Neural cell (in vitro differentiated cells): ENCODE results near the gene RSU1. TPM values are rescaled to one million over a fixed set of nuclear protein-coding genes. Genes with fewer than 3 reads are reported as not detected.

Experiments used
- H2AFZ ChIP-seq: fragments of 200-600, 300-800 bp; sonication (generic), shearing (Covaris generic); 2 replicates; pipeline ENCODE4 v1.6.0; 2014; ENCODE audit warnings: low read depth, mild to moderate bottlenecking, antibody characterized with exemption, low read length, moderate library complexity
- H3F3A ChIP-seq: fragments of 200-600 bp; shearing (Covaris generic); 2 replicates; pipeline ENCODE4 v1.6.1; 2016; ENCODE audit warnings: mild to moderate bottlenecking, moderate library complexity, mixed read lengths, antibody characterized with exemption, low read length; ENCODE audit not compliant: insufficient read depth, poor library complexity, severe bottlenecking
- H3K27ac ChIP-seq: fragments of 200-600, 300-800 bp; sonication (generic), shearing (Covaris generic); 2 replicates; pipeline ENCODE4 v1.5.1; 2014; ENCODE audit warnings: mild to moderate bottlenecking, low read length, moderate library complexity
- H3K27me3 ChIP-seq: fragments of 300-800, 200-600 bp; sonication (generic), shearing (Covaris generic); 2 replicates; pipeline ENCODE4 v1.6.0; 2014; ENCODE audit warnings: mild to moderate bottlenecking, low read depth, low read length, moderate library complexity; ENCODE audit not compliant: insufficient read depth
- H3K36me3 ChIP-seq: fragments of 300-800, 200-600 bp; sonication (generic), shearing (Covaris generic); 2 replicates; pipeline ENCODE4 v1.5.1; 2014; ENCODE audit warnings: mild to moderate bottlenecking, antibody characterized with exemption, low read length, moderate library complexity; ENCODE audit not compliant: insufficient read depth
- H3K4me2 ChIP-seq: fragments of 300-800, 200-600 bp; sonication (generic), shearing (Covaris generic); 2 replicates; pipeline ENCODE4 v1.6.0; 2014; ENCODE audit warnings: mild to moderate bottlenecking, low read length
- H3K4me3 ChIP-seq: fragments of 300-800, 200-600 bp; sonication (generic), shearing (Covaris generic); 2 replicates; pipeline ENCODE4 v1.5.1; 2014; ENCODE audit warnings: mild to moderate bottlenecking, low read length, moderate library complexity
- H3K79me2 ChIP-seq: fragments of 200-600 bp; shearing (Covaris generic); replicated peaks from 2 replicates; pipeline ENCODE4 v1.6.0; 2014; ENCODE audit warnings: mild to moderate bottlenecking, low read length, moderate library complexity; ENCODE audit not compliant: insufficient read depth
- H3K9ac ChIP-seq: fragments of 300-800, 200-600 bp; sonication (generic), shearing (Covaris generic); 2 replicates; pipeline ENCODE4 v1.6.1; 2016; ENCODE audit warnings: mild to moderate bottlenecking, low read length, mixed read lengths
- H3K9me2 ChIP-seq: fragments of 200-600 bp; shearing (Covaris generic); 2 replicates; pipeline ENCODE4 v1.6.1; 2016; ENCODE audit warnings: mild to moderate bottlenecking, low read length, mixed read lengths; ENCODE audit not compliant: insufficient read depth
- H3K9me3 ChIP-seq: fragments of 200-600, 300-800 bp; sonication (generic), shearing (Covaris generic); 2 replicates; pipeline ENCODE4 v1.6.1; 2016; ENCODE audit warnings: mild to moderate bottlenecking, mixed run types, low read length, moderate library complexity, mixed read lengths
- H4K20me1 ChIP-seq: fragments of 200-600 bp; shearing (Covaris generic); 2 replicates; pipeline ENCODE4 v1.6.1; 2016; ENCODE audit warnings: mild to moderate bottlenecking, mixed run types; ENCODE audit not compliant: insufficient read depth
- CTCF ChIP-seq: fragments of 450-650 bp; IDR thresholded peaks from 2 replicates; pipeline ENCODE4 v1.5.1; 2014; ENCODE audit warnings: antibody characterized with exemption, mild to moderate bottlenecking, moderate library complexity; ENCODE audit not compliant: poor library complexity, severe bottlenecking
- EP300 ChIP-seq: fragments of 450-650 bp; conservative IDR thresholded peaks from 2 replicates; pipeline ENCODE4 v1.6.1; 2014; ENCODE audit warnings: antibody characterized with exemption, mild to moderate bottlenecking, moderate library complexity; ENCODE audit not compliant: poor library complexity, severe bottlenecking
- EZH2 ChIP-seq: fragments of 200-600, 300-800 bp; shearing (Covaris generic), sonication (generic); IDR thresholded peaks from 2 replicates; pipeline ENCODE4 v1.6.1; 2014; ENCODE audit warnings: antibody characterized with exemption, low read length, borderline replicate concordance, mild to moderate bottlenecking; ENCODE audit not compliant: insufficient read depth, poor library complexity, severe bottlenecking
- MXI1 ChIP-seq: fragments of 450-650 bp; conservative IDR thresholded peaks from 2 replicates; pipeline ENCODE4 v1.6.1; 2014; ENCODE audit warnings: antibody characterized with exemption, mild to moderate bottlenecking; ENCODE audit not compliant: poor library complexity, severe bottlenecking
- POLR2AphosphoS5 ChIP-seq: IDR thresholded peaks from 2 replicates; pipeline ENCODE4 v1.6.1; 2012
- RAD21 ChIP-seq: fragments of 450-650 bp; conservative IDR thresholded peaks from 2 replicates; pipeline ENCODE4 v1.6.1; 2014; ENCODE audit warnings: antibody characterized with exemption, mild to moderate bottlenecking, moderate library complexity
- REST ChIP-seq: IDR thresholded peaks from 2 replicates; pipeline ENCODE4 v1.6.1; 2012; ENCODE audit warnings: borderline replicate concordance
- SMC3 ChIP-seq: fragments of 450-650 bp; conservative IDR thresholded peaks from 2 replicates; pipeline ENCODE4 v1.6.1; 2014; ENCODE audit warnings: antibody characterized with exemption, mild to moderate bottlenecking, moderate library complexity; ENCODE audit not compliant: poor library complexity
- TAF1 ChIP-seq: IDR thresholded peaks from 2 replicates; pipeline ENCODE4 v1.6.1; 2012; ENCODE audit warnings: low read depth
- polyA plus RNA-seq: library from polyadenylated mRNA; depleted of rRNA; stranded (reverse); fragments of >200 nt; gene quantifications from 2 replicates; pipeline ENCODE4 v1.2.3, GENCODE V29; 2014

Gene RSU1
- polyA plus RNA-seq, 1 donor from 2014 or later, result 18.7 TPM

GRCh38 chr10:16853809-16854208 is 36.6 kb upstream of the RSU1 start:
- Histone ChIP-seq H2AFZ (no peak overlapping the region), H4K20me1 (no peaks in the 10 kb centered on the region), H3K27me3 (no peaks in the 10 kb centered on the region), H3F3A (no peaks in the 10 kb centered on the region), H3K4me3 (no peak overlapping the region), H3K9me2 (no peaks in the 10 kb centered on the region), H3K36me3 (no peaks in the 10 kb centered on the region), H3K9ac (no peak overlapping the region), H3K4me2 (no peak overlapping the region), H3K9me3 (no peaks in the 10 kb centered on the region), H3K27ac (no peak overlapping the region), H3K79me2 (no peaks in the 10 kb centered on the region)
- TF ChIP-seq SMC3 (no peak), EZH2 (no peak), CTCF (no peak), POLR2AphosphoS5 (no peak), RAD21 (no peak), EP300 (no peak), REST (no peak), TAF1 (no peak), MXI1 (no peak)

GRCh38 chr10:16853201-16853600 is 36.0 kb upstream of the RSU1 start:
- Histone ChIP-seq H3K36me3 (no peaks in the 10 kb centered on the region), H3K27ac (no peak overlapping the region), H4K20me1 (no peaks in the 10 kb centered on the region), H3K9ac (no peak overlapping the region), H2AFZ (no peak overlapping the region), H3K79me2 (no peaks in the 10 kb centered on the region), H3K4me2 (no peak overlapping the region), H3K4me3 (no peak overlapping the region), H3K27me3 (no peaks in the 10 kb centered on the region), H3F3A (no peaks in the 10 kb centered on the region), H3K9me3 (no peaks in the 10 kb centered on the region), H3K9me2 (no peaks in the 10 kb centered on the region)
- peak; percentile 87 for TF ChIP-seq RAD21
- TF ChIP-seq EP300, result no peak
- no peak for TF ChIP-seq REST
- TF ChIP-seq CTCF, result peak; percentile 78
- peak; percentile 86 for TF ChIP-seq SMC3
- TF ChIP-seq POLR2AphosphoS5, result no peak
- no peak for TF ChIP-seq TAF1
- TF ChIP-seq EZH2, result no peak
- TF ChIP-seq MXI1, result no peak
